SK-N-MC (cell line): ENCODE measurements around the gene ZIC1.

Source experiments
- DNase-seq: peaks from one replicate; pipeline ENCODE4 v3.0.0-alpha.2; 2011; ENCODE audit warnings: low read depth, low spot score
- H3K27ac ChIP-seq: fragments of 200-600 bp; sonication (generic); 2 replicates; pipeline ENCODE4 v1.5.1; 2016; ENCODE audit warnings: mixed run types
- H3K36me3 ChIP-seq: fragments of 200-600 bp; sonication (generic); 2 replicates; pipeline ENCODE4 v1.6.1; 2017; ENCODE audit warnings: antibody characterized with exemption, low read length, mixed read lengths; ENCODE audit not compliant: insufficient read depth
- H3K4me3 ChIP-seq: fragments of 200-600 bp; sonication (generic); 2 replicates; pipeline ENCODE4 v1.5.1; 2016
- H3K9ac ChIP-seq: fragments of 200-600 bp; sonication (generic); 2 replicates; pipeline ENCODE4 v1.8.0; 2017; ENCODE audit warnings: mixed run types, mixed read lengths; ENCODE audit not compliant: insufficient read length
- H3K9me3 ChIP-seq: fragments of 200-600 bp; sonication (generic); 2 replicates; pipeline ENCODE4 v1.6.1; 2017; ENCODE audit warnings: low read depth, mild to moderate bottlenecking, antibody characterized with exemption, low read length, moderate library complexity, mixed read lengths
- EZH2 ChIP-seq: fragments of 200-600 bp; sonication (generic); IDR thresholded peaks from one replicate; pipeline ENCODE4 v1.6.1; 2017; ENCODE audit warnings: antibody characterized with exemption
- FOXP2 ChIP-seq: optimal IDR thresholded peaks from 2 replicates; pipeline ENCODE3; 2011; ENCODE audit warnings: mild to moderate bottlenecking, moderate library complexity; ENCODE audit not compliant: insufficient read depth; ENCODE audit errors: extremely low read length, control extremely low read depth
- POLR2AphosphoS5 ChIP-seq: IDR thresholded peaks from 2 replicates; pipeline ENCODE4 v1.6.1; 2012; ENCODE audit warnings: mild to moderate bottlenecking, low read depth, low read length, borderline replicate concordance

The ZIC1 gene

GRCh38 chr3:147385059-147386012, 23.8 kb upstream of the ZIC1 start:
- DNase-seq: no peak
- H3K9me3 ChIP-seq: no peaks in the 10 kb centered on the region
- no peaks in the 10 kb centered on the region for H3K36me3 ChIP-seq
- H3K9ac ChIP-seq: no peak overlapping the region
- no peak overlapping the region for H3K27ac ChIP-seq
- H3K4me3 ChIP-seq: no peak overlapping the region
- no peak for TF ChIP-seq FOXP2
- no peak for TF ChIP-seq EZH2
- TF ChIP-seq POLR2AphosphoS5: no peak

- H3K36me3 ChIP-seq: no peaks in the 10 kb centered on the region
- H3K27ac ChIP-seq: no peak overlapping the region
- DNase-seq: no peak
- TF ChIP-seq POLR2AphosphoS5: no peak
- TF ChIP-seq EZH2: no peak
- no peak for TF ChIP-seq FOXP2
- peak overlapping the region; percentile 16; the same call in 1 of the 2 replicates for H3K4me3 ChIP-seq
- no peak overlapping the region for H3K9ac ChIP-seq
- no peaks in the 10 kb centered on the region for H3K9me3 ChIP-seq
These were observed 21.8 kb upstream of the ZIC1 start for GRCh38 chr3:147387291-147387884.

DNA sequence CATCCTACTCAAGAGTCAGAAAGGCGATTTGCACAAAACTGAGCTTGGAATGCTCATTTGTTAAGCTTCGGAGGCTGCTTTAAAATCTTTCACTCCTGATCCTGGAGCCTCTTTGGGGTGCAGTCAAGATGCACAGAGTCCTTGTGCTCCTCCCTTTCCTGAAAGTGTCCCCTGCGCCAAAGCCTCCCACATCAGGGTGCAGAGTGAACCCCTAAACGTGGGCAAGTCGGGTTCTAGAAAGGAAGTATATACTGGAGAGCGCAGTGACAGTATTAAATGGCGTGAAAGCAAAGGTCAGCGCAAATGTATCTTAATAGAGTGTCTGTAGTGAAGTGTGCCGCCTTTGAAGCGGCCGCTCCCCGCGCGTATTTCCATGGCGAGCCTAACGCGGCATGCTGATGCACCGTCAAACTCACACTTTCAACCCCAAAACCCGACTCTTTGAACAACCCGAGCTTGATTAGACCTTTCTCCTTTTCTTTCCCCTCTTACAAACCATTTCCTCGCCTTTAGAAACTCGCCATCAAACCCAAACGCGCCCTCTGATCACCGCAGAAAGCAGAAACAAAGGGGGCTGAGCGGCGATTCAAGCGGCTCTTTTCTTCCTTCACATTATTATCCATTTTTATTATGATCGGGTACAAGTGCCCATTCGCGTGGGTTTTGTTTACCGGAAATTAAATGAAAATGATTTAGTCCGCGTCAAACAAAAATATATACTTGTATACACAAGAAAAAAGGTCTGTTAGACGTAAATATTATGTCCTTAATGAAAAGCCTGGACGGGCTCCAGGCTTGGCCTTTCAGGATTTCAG, 21.1 kb upstream of the ZIC1 start:
- H3K4me3 ChIP-seq: no peak overlapping the region
- no peaks in the 10 kb centered on the region for H3K36me3 ChIP-seq

GRCh38 chr3:147388700-147389580, 20.2 kb upstream of the ZIC1 start:
- no peak for TF ChIP-seq POLR2AphosphoS5
- no peak for TF ChIP-seq FOXP2
- no peak overlapping the region for H3K27ac ChIP-seq
- DNase-seq: no peak
- no peaks in the 10 kb centered on the region for H3K36me3 ChIP-seq
- no peak overlapping the region for H3K9ac ChIP-seq
- no peaks in the 10 kb centered on the region for H3K9me3 ChIP-seq
- H3K4me3 ChIP-seq: no peak overlapping the region

More for the DNA sequence above, 21.1 kb upstream of the ZIC1 start:
- no peak overlapping the region for H3K27ac ChIP-seq
- TF ChIP-seq POLR2AphosphoS5 (no peak), EZH2 (no peak), FOXP2 (no peak)
- DNase-seq: no peak
- no peaks in the 10 kb centered on the region for H3K9me3 ChIP-seq
- no peak overlapping the region for H3K9ac ChIP-seq

DNA sequence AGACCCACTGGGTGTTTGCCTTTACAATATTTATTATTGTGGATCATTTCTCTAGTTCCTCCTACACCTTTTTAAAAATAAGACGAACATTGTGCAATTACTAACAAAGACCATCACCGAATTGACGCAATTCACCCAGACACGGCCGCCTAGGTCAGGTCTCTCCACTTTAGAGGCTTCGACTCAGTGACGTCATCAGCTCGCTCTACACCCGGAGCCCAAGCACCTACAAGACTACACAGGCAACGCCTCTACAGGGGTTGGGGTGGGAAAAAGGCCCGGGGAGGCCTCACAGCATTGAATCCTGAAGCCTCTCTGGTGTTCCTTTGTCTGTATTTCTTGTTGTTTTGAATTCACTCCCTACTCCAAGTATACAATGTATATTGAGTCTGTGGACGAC, 19.4 kb upstream of the ZIC1 start:
- no peak for DNase-seq
- H3K27ac ChIP-seq: no peak overlapping the region
- no peak for TF ChIP-seq POLR2AphosphoS5
- TF ChIP-seq FOXP2: no peak
- no peak overlapping the region for H3K4me3 ChIP-seq
- no peak overlapping the region for H3K9ac ChIP-seq
- H3K36me3 ChIP-seq: no peaks in the 10 kb centered on the region
- H3K9me3 ChIP-seq: no peaks in the 10 kb centered on the region

DNA sequence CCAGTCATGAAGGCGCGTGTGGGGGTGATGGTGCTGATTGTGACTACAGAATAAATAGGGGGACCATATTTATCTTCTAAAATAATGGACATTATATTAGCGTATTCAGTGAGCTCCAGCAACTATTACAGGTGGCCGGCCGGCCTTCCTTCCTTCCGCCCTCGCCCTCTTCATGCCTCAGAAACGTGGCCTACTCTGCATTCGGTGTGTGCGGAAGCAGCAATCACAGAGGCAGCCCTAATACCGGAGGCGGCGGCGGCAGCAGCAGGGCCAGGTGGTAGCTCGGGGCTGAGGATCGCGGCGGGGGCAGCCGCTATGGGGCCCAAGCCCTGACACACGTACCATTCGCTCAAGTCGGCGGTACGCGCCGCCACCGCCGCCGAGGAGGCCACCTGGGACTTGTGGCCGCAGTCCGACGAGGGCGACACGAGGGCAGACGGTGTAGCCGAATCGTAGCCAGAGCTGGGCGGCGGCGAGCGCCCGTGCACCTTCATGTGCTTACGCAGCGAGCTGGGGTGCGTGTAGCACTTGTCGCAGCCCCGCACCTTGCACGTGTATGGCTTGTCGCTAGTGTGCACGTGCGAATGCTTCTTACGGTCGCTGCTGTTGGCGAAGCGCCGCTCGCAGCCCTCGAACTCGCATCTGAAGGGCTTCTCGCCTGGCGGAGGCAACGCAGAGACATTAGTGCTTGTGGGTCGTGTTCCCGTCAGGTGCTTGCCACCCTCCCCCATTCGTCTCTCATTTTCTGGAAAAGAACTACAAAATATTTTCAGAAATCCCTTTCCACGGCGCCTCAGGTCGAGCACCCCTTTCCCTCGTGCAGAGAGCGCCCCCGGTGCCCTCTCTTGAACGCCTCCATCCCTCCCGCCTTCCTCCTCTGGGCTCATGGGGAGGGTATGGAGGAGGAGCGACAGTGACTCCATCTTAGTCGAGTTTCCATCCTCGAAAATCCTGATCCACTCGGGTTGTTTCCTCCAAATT, 18.3 kb upstream of the ZIC1 start:
- H3K27ac ChIP-seq: no peak overlapping the region
- no peak overlapping the region for H3K9ac ChIP-seq
- TF ChIP-seq EZH2: no peak
- TF ChIP-seq POLR2AphosphoS5: no peak
- TF ChIP-seq FOXP2: no peak
- H3K36me3 ChIP-seq: peaks cover 4% of the 10 kb centered on the region; the same call in 1 of the 2 replicates
- H3K4me3 ChIP-seq: no peak overlapping the region
- no peak for DNase-seq
- H3K9me3 ChIP-seq: no peaks in the 10 kb centered on the region
